GM06990 (cell line): ENCODE data around the gene TSPAN12.

ENCODE experiments used
- DNase-seq: peaks from one replicate; pipeline ENCODE4 v3.0.0-alpha.2; 2011; ENCODE audit not compliant: insufficient read length; ENCODE audit errors: extremely low read depth
- H3K27me3 ChIP-seq: replicated peaks from 2 replicates; pipeline ENCODE4 v1.6.0; 2011; ENCODE audit warnings: low read length; ENCODE audit not compliant: control insufficient read depth, insufficient read depth
- H3K36me3 ChIP-seq: 2 replicates; pipeline ENCODE4 v1.5.1; 2011; ENCODE audit warnings: low read length; ENCODE audit not compliant: control insufficient read depth, insufficient read depth
- H3K4me3 ChIP-seq: replicated peaks from 2 replicates; pipeline ENCODE4 v1.5.1; 2011; ENCODE audit warnings: low read depth, mild to moderate bottlenecking, control low read depth, low read length
- TF ChIP-seq, protein P1 (sequence below): IDR thresholded peaks from 2 replicates; pipeline ENCODE4 v1.5.1; 2011; ENCODE audit warnings: low read length, control low read depth, mild to moderate bottlenecking, inconsistent platforms; ENCODE audit not compliant: insufficient read depth, poor library complexity, severe bottlenecking

Gene TSPAN12

DNA sequence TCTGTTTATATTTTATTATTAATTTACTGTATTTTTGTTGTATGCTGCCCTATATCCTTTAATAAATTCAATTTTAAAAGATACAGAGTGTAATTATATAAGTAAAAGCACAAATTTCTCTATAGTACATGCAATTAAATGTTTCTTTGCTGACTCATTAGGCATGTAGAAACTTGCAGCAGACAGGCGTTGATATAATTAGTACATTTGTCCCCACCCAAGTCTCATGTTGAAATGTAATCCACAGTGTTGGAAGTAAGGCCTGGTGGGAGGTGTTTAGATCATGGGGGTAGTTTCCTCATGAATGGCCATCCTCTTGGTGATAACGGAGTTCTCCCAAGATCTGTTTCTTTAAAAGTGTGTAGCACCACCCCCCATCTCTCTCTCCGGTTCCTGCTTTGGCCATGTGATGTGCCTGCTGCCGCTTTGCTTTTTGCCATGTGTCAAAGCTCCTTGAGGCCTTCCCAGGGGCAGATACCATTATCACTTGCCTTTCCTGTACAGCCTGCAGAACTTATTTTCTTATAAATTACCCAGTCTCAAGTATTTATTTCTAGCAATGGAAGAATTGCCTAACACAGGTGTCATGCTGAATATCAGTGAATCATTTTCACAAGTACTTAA is 63.7 kb downstream of the TSPAN12 start:
- no peaks in the 10 kb centered on the region for H3K36me3 ChIP-seq
- no peak overlapping the region for H3K4me3 ChIP-seq
- no peak for DNase-seq
- no peaks in the 10 kb centered on the region for H3K27me3 ChIP-seq
- TF ChIP-seq, protein P1, sequence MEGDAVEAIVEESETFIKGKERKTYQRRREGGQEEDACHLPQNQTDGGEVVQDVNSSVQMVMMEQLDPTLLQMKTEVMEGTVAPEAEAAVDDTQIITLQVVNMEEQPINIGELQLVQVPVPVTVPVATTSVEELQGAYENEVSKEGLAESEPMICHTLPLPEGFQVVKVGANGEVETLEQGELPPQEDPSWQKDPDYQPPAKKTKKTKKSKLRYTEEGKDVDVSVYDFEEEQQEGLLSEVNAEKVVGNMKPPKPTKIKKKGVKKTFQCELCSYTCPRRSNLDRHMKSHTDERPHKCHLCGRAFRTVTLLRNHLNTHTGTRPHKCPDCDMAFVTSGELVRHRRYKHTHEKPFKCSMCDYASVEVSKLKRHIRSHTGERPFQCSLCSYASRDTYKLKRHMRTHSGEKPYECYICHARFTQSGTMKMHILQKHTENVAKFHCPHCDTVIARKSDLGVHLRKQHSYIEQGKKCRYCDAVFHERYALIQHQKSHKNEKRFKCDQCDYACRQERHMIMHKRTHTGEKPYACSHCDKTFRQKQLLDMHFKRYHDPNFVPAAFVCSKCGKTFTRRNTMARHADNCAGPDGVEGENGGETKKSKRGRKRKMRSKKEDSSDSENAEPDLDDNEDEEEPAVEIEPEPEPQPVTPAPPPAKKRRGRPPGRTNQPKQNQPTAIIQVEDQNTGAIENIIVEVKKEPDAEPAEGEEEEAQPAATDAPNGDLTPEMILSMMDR: no peak

GRCh38 chr7:120793213-120793936 is 64.6 kb downstream of the TSPAN12 start:
- TF ChIP-seq, protein P1: no peak
- Histone ChIP-seq H3K4me3 (no peak overlapping the region), H3K27me3 (no peaks in the 10 kb centered on the region), H3K36me3 (no peaks in the 10 kb centered on the region; the same call in 1 of the 2 replicates)
- no peak for DNase-seq

GRCh38 chr7:120792861-120793130 is 65.1 kb downstream of the TSPAN12 start:
- Histone ChIP-seq H3K27me3 (no peaks in the 10 kb centered on the region), H3K36me3 (no peaks in the 10 kb centered on the region; the same call in none of the 2 replicates), H3K4me3 (no peak overlapping the region)
- no peak for DNase-seq
- TF ChIP-seq, protein P1: no peak

- Histone ChIP-seq H3K36me3 (no peaks in the 10 kb centered on the region; the same call in none of the 2 replicates), H3K4me3 (no peak overlapping the region), H3K27me3 (no peaks in the 10 kb centered on the region)
- peak; percentile 42 for DNase-seq
- TF ChIP-seq, protein P1: peak; percentile 97
These were observed 65.7 kb downstream of the TSPAN12 start for GRCh38 chr7:120792091-120792860.

DNA sequence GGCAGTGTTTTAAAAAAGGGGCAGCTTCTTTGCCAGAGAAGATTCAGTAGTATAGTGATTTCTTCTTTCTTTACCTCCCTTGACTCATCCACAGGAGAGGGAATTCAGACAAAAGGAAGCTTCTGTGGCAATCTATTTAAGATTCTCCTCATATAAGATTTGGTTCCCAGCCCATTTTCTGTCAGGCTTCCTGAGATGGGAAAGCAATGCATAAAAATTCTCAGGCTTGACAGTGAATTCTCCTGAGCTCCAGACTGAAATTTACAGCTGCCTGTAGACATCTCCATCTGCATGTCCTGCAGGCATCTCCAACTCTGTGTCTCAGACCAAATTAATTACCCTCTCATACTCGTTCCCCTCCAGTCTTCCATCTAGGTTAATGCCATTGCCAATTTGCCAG is 72.8 kb downstream of the TSPAN12 start:
- Histone ChIP-seq H3K36me3 (no peaks in the 10 kb centered on the region; the same call in none of the 2 replicates), H3K4me3 (no peak overlapping the region), H3K27me3 (no peaks in the 10 kb centered on the region)
- no peak for DNase-seq
- TF ChIP-seq, protein P1: no peak
